Measurements from ENCODE around the gene CDH4. TPM values are rescaled to one million over a fixed set of nuclear protein-coding genes. Genes with fewer than 3 reads are reported as not detected.

CDH4 gene
- total RNA-seq, 1 experiment from 2014 or later = 5.3 TPM

GRCh38 chr20:61699495-61700374 is 447.7 kb downstream of the CDH4 start (continued):
- TF ChIP-seq ZNF671 (CRISPR knock-in tag; IDR thresholded peaks at IDR 0.05) (no peak), STAT6 (CRISPR knock-in tag; conservative IDR thresholded peaks at IDR 0.05; ENCODE audit: low read depth) (no peak), ZNF263 (CRISPR knock-in tag; IDR thresholded peaks at IDR 0.05; ENCODE audit: low read depth) (no peak), ZNF317 (CRISPR knock-in tag; IDR thresholded peaks at IDR 0.05; ENCODE audit: borderline replicate concordance, low read depth) (no peak), TP53 (CRISPR knock-in tag; IDR thresholded peaks at IDR 0.05) (no peak)

DNA sequence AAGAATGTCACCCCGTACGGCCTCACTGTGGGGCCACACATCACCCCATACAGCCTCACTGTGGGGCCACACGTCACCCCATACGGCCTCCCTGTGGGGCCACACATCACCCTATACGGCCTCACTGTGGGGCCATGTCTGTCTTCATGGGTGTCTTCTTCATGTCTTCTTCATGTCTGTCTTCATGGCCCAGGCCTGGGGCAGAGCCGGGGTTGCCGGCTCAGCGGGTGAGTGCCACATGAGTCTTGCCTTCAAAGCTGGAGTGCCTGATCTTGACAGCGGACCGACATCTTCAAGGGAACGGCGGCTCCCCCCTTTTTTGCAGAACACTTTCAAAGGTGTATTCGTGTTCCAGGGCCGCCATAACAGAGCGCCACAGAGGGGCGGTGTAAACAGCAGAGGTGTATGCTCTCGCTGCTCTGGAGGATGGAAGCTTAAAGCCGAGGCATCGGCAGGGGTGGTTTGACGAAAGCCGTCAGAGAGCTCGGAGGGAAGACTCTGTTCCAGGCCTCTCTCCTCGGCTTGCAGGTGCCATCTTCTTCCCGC is 448.6 kb downstream of the CDH4 start:
- H3K27me3 Mint-ChIP-seq (ENCODE audit: low read depth) = peaks cover 14% of the 10 kb centered on the region
- no peak overlapping the region for H3K4me3 Mint-ChIP-seq
- ATAC-seq = no peak
- TF ChIP-seq, protein P1, sequence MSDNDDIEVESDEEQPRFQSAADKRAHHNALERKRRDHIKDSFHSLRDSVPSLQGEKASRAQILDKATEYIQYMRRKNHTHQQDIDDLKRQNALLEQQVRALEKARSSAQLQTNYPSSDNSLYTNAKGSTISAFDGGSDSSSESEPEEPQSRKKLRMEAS (CRISPR knock-in tag; IDR thresholded peaks at IDR 0.05) = no peak
- TF ChIP-seq GTF2I (CRISPR knock-in tag; conservative IDR thresholded peaks at IDR 0.05) = no peak
- TF ChIP-seq ELF4 (CRISPR knock-in tag; IDR thresholded peaks at IDR 0.05; ENCODE audit: low read depth) = no peak
- no peak for TF ChIP-seq ZNF263 (CRISPR knock-in tag; IDR thresholded peaks at IDR 0.05; ENCODE audit: low read depth)
- TF ChIP-seq E2F1 (CRISPR knock-in tag; IDR thresholded peaks at IDR 0.05) = no peak
- no peak for TF ChIP-seq FOXK1 (CRISPR knock-in tag; IDR thresholded peaks at IDR 0.05)
- TF ChIP-seq ETV6 (CRISPR knock-in tag; IDR thresholded peaks at IDR 0.05) = no peak
- TF ChIP-seq ZNF121 (CRISPR knock-in tag; IDR thresholded peaks at IDR 0.05) = no peak
- TF ChIP-seq ZNF423 (CRISPR knock-in tag; IDR thresholded peaks at IDR 0.05) = no peak
- no peaks in the 10 kb centered on the region for H3K9me3 Mint-ChIP-seq
- ChIA-PET POLR2A (no interaction called here), CTCF (no interaction called here)
- H3K4me1 Mint-ChIP-seq = no peaks in the 10 kb centered on the region
- no peak overlapping the region for H3K27ac Mint-ChIP-seq
- DNase-seq (ENCODE audit: low spot score) = no peak
- H3K36me3 Mint-ChIP-seq = no peaks in the 10 kb centered on the region

DNA sequence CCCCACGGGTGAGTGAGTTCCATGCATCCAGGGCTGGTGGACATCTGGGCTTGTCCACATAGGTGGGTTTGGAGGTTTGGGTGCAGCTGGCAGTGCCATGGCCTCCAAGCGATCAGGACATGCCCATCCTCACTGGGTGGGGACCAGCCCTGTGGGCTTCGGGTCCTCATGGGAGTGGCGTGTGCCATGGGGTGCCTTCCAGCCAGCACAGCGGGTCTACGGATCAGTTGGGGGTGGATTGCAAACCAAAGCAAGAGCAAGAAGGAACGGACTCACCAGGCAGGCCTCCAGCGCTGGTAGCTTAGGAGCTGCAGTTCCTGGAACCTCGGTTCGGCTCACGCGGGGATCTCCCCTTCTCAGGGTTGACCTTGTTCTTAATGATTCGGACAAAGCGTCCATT is 449.3 kb downstream of the CDH4 start:
- Mint-ChIP-seq H3K9me3 (no peaks in the 10 kb centered on the region), H3K36me3 (no peaks in the 10 kb centered on the region), H3K27ac (no peak overlapping the region), H3K27me3 (ENCODE audit: low read depth) (peaks cover 16% of the 10 kb centered on the region), H3K4me3 (no peak overlapping the region), H3K4me1 (no peaks in the 10 kb centered on the region)
- no peak for ATAC-seq
- CTCF ChIA-PET = no interaction called here
- no peak for TF ChIP-seq GTF2I (CRISPR knock-in tag; conservative IDR thresholded peaks at IDR 0.05)
- TF ChIP-seq ATF6 (CRISPR knock-in tag; IDR thresholded peaks at IDR 0.05) = no peak
- no peak for TF ChIP-seq ZNF396 (CRISPR knock-in tag; IDR thresholded peaks at IDR 0.05; ENCODE audit: borderline replicate concordance)
- TF ChIP-seq, protein P2, sequence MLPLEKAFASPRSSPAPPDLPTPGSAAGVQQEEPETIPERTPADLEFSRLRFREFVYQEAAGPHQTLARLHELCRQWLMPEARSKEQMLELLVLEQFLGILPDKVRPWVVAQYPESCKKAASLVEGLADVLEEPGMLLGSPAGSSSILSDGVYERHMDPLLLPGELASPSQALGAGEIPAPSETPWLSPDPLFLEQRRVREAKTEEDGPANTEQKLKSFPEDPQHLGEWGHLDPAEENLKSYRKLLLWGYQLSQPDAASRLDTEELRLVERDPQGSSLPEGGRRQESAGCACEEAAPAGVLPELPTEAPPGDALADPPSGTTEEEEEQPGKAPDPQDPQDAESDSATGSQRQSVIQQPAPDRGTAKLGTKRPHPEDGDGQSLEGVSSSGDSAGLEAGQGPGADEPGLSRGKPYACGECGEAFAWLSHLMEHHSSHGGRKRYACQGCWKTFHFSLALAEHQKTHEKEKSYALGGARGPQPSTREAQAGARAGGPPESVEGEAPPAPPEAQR (CRISPR knock-in tag; IDR thresholded peaks at IDR 0.05) = no peak
- TF ChIP-seq ETV6 (CRISPR knock-in tag; IDR thresholded peaks at IDR 0.05) = no peak
- TF ChIP-seq E2F5 (CRISPR knock-in tag; IDR thresholded peaks at IDR 0.05) = no peak
- no peak for TF ChIP-seq SMAD4 (CRISPR knock-in tag; IDR thresholded peaks at IDR 0.05)
- no peak for TF ChIP-seq MXD4 (CRISPR knock-in tag; IDR thresholded peaks at IDR 0.05; ENCODE audit: borderline replicate concordance)
- POLR2A ChIA-PET = interaction anchor here (1.8 kb wide), 1 partner anchor 11 kb away, joined by 3 read pairs; no protein-coding TSS in a partner anchor
- no peak for DNase-seq (ENCODE audit: low spot score)
